Fibroblast of the conjunctiva (primary cell): ENCODE results near the gene ADAM10.
"Not testable (repeated sequence)": the region's sequence is repeated elsewhere in the genome, so short reads cannot be mapped to it uniquely, and the experiment has no call there.

Experiments
- DNase-seq: peaks from one replicate; pipeline ENCODE4 v3.0.0-alpha.2; 2010; ENCODE audit warnings: low read depth

ADAM10 gene

DNA sequence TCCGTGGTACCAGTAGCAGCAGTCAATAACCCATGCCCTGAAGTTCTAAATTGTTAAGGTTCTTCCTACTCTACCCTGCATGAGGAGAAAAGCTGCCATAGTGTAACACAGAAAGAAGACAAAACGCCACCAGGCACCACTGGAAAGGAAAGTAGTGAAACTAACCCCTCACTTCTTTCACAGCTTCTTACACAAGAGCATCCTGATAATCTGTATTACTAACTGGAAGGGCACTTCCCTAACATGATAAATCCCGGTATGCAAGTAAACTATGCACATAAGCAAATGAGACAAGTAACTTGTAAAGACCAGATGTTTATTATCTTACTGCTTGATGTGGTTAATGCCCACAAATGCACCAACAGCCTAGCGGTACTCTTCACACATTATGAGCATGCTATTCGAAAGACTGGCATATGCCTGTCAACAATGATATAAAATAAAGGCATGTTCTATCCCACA lies 141.3 kb downstream of the ADAM10 start:
- DNase-seq, result no peak

DNA sequence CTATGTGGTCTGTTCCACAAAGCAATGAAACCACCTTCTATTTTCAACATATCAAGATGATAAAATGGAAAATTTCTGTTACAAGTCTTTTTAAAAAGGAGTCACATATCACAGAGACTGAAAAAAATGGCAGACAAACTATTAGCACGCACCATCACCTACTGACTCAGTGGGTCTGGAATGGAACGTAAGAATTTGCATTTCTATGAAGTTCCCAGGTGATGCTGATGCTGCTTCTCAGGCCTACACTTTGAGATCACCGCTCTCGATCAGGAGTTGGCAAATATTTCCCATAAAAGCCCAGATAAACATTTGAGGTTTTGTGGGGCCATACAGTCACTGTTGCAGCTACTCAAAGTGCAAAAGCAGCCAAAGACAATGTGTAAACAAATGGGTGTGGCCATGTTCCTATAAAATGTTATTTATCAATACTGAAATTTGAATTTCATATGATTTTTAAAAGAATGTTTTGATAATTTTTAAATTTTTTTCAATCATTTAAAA lies 142.9 kb downstream of the ADAM10 start:
- no peak for DNase-seq

DNA sequence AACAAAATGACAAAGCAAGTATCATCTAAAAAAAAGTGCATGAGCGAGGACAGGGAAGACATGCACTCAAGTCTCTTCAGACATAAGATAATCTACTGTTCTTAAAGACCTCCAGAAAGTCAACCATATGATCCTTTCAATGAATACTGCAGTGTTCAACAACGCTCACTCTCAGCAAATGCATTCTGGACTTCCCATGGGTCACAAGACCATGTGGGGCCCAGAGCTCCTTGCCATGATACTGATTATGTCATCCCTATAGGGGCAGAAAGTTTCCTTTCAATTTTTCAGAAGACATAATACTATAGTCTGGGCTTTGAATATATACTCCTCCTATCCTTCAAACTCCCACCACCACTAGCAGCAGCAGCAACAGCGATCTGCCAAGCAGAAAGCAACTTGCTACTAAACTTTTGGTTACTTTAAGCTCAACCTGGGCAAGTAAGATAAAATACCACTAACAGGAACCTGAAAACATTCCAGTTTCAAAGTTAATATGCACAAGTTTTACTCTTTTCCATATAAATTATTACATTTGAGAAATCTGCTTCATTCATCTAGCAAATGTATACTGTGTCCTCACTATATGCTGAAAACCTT lies 143.5 kb downstream of the ADAM10 start:
- no peak for DNase-seq

DNA sequence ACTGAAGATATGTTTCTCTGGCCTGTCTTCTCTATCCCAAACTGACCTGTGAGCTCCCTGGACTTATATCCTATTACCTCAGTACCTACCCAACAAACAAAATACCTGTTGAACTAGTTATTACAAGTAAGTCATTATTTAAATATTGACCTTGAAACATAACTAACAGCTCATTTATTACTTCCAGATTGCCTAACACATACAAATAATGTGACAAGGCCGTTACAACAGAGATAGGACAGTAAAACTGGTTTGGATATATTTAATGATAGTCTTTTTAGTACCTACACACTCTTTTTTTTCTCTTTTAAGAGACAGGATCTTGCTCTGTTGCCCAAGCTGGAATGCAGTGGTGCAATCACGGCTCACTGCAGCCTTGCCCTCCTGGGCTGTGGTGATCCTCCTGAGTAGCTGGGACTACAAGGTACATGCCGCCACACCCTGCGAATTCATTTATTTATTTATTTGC lies 145.0 kb downstream of the ADAM10 start:
- DNase-seq, result no peak

DNA sequence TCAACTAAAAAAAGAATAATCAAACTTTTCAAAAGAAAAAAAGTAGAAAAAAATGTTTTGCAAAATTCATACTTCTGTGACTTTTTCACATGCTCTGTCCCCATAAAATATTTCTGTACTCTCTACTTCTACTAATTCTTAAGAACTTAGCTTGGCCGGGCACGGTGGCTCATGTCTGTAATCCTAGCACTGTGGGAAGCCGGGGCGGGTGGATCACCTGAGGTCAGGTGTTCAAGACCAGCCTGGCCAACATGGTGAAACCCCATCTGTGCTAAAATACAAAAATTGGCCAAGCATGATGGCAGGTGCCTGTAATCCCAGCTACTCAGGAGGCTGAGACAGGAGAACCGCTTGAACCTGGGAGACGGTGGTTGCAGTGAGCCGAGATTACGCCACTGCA lies 145.6 kb downstream of the ADAM10 start:
- not testable (repeated sequence) for DNase-seq

DNA sequence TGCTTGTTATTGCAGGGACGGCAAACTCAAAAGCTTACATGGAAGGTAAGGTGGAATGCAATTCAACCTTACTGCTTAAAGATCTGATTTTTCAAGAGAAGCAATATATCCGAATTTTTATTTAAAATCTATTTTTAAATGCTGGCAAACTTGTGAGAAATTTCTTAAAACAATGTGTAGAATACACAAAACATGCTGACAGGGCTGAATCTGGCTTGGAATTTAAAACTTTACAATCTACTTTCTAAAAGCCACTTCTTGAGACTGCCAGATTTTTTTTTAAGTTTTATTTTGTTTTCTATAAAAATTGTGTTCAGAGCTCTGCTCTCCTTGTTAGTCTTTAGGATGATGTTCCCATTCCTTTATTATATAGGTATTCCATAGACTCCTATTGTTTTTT lies 146.7 kb downstream of the ADAM10 start:
- DNase-seq, result no peak

DNA sequence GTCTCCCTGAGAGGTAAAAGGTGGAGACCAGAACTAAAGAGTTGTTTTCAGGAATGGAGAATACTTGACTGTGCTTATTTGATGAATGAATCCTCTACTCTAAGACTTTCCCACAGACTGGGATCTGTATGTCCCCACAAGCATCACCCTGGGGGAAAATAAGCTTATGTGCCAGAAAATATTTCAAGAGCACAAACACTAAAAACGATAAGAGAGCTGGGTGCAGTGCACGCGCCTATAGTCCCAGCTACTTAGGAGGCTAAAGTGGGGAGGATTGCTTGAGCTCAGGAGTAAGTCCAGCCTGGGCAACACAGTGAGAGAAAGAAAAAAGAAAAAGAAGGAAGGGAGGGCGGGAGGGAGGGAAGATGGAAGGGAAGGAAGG lies 150.7 kb downstream of the ADAM10 start:
- no peak for DNase-seq

DNA sequence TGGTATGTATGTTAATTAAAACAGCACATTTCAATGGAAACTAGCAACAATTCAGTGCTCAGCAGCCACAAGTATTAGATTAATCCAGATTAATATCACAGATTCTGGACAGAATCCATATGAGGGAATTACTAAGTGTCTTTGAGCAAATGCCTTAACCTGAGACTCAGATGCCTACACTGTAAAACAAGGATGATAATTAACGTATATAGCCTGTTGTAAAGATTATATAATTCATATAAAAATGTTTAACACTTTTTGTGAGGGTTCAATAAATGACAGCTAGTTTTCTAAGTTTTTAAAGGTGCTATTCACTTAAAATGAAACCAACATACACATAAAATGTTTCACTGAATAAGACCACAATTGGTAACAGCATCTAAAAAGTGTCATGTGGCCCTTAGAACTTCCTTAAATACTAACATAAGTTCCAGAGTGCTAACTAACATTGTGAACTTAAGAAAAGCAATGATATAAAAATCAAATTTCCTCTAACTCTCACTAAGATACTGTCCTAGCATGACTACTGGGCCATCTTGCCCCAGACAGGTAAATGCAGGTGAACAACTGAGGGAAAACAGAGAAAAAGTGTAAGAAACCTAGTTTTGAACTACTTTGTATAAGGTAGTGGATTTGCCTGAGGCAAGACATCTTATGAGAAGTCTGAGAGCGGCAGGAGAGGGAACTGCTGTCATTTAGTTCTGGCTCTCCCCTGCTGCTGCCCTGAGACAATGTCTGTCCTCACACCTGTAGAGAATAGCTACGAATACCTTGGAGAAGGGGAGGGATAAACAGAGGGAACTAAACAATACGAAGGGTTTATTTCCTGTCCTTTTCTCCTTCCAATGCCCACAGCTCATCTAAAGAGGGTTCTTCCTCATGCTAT lies 151.3 kb downstream of the ADAM10 start:
- DNase-seq, result no peak

DNA sequence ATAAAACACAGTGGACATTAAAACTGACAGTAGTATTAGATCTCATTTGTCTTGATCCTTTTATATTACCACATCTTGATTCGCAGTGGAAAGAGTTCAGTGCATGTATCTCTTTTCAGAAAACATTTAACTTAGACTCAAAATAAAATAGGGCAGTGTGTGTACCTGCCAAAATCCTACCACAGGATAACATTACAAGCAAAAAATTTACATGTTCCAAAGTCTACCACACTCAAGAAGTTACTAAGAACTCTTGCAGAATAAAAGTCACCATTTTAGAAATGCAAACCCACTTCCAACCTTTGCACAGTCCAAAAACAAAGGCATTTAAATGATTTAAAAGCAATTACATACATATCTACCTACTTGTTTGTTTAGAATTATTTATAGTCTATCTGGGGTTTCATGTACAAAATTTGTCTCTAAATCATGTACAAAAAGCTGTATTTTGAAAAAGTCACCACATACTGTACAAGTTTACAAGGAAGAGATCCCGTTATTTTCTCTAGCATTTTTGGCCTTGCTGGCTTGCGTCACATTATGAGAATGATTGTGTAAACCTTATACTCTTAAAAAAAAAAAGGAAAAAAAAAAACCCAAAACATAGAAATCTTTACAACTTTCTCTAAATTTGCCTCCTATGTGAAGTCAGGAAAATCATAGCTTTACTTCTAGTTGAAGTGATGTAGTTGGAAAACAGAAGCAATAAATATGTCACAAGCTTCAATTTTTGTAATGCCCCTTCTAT lies 153.8 kb downstream of the ADAM10 start:
- DNase-seq, result no peak

DNA sequence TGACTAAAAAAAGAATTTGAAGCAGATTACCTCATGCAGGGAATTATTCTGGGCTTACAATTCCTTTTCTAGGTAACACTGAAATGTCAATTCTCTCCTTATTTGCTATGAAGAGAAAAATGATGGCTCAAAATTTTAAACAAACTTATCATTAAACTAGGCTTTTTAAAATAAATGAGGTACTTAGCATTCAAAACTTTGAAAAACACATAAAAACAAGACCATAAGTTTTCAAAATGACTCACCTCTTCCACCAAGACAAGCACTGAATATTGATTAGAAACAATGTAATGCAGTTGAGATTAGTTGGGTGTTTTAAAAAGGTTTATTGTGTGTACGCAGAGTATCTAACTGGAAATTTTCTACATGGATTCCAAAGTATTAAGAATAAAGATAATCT lies 154.6 kb downstream of the ADAM10 start:
- no peak for DNase-seq

DNA sequence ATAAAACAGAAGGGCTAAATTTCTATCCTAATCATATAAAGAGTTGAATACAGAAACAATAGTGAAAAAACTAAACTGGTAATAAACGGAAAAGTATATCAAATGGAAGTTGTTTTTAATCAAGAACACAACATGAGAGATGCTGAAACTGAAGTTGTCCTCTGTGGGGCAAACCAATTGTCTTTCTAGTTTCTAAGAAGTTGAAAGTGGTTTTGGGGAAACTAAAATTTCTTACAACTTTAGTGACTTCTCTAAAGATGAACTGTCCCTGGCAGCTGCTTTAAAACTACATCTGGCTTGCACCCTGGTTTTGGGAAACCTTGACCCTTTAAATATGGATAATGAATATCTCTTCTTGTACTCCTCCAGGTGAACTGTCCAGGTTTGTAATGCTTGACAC lies 155.6 kb downstream of the ADAM10 start:
- no peak for DNase-seq

DNA sequence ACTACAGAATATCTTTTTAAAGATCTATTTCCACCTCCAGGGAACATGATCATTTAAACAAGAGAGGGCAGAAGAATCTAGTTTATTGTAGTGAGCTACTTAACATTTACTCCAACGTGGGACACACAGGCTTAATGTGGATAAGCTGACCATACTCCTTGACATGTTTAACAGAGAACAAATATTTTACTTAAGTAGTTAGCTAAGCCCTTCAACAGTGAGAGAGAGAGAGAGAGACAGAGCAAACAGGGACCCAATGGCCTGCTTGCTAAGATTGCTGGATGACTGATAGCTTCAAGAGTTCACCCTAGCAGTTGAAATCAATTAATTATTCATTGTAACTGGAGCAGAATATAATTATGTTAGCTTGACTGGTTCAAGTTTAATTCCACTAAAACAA lies 158.6 kb downstream of the ADAM10 start:
- DNase-seq, result no peak

DNA sequence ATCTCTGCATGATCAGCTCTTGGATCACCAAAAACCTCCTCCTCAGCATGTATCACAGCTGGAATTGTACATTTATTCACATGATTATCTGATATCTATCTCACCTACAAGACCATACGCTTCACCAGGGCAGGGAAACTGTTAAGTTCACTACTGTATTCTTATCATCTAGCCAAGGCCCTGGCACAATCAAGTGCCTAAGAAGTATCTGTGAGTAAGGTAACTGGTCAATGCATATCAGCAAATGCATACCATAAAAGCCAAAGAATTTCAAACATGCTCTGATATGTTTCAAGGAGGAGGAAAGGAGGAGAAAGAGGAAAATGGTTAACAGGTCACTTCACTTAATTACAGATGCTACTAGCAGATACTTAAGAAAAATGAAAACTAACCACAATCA lies 159.3 kb downstream of the ADAM10 start:
- DNase-seq, result no peak

DNA sequence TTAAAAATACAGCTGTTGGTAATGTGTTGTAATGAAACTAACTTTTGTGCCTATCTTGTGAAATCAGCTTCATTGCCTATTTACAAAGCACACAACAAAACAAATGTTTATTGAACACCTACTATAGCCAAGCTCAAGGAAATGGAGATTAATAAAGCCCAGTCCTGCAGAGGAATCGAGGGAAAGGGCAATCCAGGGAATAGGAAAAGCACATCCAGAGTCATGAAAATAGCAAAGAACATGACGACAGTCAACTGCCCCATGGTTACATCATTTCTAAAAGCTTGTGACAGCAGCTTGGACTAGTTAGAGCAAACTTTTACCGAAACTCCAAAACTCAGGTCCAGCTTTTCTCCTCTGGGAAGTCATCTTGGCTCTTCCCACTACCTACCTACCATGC lies 160.5 kb downstream of the ADAM10 start:
- no peak for DNase-seq

DNA sequence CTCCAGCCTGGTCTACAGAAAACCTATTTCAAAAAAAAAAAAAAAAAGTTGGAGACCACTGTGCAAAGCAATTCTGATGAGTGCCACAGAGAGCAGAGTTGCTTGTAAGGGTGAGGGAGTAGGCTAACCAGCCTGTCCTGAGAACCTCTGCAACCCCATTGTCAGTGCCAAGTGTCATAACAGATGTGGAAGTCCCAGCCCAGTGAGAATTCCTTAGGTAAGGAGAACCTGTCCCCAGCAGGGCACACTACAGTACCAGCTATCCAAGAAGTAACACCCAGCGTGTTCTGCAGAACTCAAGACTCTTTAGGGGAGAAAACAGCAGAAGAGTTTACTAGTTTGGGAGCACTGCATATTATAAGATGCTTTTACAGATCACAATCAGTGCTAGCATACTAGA lies 161.4 kb downstream of the ADAM10 start:
- DNase-seq, result no peak

DNA sequence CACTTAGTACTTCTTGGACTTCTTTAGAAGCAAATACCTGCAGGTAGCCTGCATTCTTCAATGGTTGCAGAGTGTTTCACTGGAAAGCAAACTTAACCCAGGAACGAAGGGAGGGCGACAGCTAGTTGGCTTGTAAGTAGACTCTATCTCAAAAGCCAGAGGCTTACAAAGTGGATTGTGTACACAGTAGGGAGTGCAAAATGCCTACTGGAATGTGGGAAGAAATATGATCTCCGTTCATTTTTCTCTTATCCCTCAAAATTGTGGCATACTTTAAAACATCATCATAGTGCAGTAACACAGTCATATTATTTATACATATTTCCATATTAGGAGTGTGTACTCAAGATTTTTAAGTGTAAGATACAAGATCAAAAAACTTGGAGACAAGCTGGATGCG lies 162.0 kb downstream of the ADAM10 start:
- no peak for DNase-seq

DNA sequence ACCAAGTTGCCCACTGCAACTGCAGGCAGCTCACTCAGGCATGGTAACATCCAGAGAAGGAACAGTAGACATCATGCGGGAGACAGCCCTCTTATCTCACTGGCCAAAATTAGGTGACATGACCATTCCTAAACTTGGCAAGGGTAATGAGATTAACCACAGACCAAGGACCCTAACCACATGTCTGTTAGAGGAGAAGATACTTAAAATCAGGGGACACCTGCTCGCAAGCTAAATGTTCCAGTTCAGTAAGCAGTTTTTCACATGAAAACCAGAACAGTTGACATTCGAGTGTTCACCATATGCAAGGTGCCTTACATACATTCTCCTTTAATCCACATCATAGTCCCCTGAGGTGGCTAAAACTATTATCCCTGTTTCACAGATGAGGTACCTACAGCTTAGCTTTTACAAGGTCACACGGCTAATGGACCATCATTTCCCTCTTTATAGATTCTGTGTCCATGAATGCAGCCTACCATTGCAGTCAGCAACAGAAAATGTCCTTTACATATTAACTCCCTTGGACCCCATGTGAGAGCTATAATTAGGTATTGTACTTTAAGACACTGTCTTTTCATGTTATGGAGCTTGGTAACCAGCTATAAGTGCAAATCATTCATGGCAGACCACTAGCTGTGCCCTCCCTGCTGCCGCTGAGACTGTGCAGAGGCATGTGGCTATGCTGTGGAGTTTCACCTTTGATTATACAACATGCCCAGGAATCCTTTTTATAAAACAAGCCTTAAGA lies 163.6 kb downstream of the ADAM10 start:
- no peak for DNase-seq

DNA sequence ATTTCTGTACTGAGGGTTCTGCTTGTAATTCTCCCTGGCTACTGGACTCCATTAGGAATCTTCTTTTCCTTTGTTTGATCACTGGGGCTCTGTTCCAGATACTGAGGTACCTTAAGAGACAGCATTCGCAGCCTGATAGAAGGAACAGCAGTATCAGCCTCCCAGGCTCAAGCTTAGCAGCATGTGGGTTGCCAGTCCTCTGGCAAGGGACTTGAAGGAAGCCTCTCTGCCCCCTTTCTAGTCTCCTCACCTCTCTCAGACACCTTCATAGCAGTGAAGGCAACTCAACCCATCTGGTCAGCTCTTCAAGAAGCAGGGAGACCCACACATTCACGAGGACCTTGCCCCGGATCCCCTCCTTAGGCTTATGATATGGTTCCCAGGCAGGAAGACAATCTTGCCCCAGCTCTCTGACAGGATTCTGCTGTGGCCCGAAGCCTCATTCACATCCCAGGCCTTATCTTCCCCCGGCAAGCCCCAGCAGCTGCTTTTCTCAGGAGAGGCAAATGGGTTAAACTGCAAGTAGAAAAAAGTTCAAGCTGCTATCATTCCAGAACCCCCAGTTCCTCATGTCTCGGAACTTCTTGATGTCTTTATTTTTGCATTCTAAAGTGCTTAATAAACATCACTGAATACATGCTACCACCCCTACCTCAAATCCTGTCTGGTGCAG lies 164.6 kb downstream of the ADAM10 start:
- no peak for DNase-seq

DNA sequence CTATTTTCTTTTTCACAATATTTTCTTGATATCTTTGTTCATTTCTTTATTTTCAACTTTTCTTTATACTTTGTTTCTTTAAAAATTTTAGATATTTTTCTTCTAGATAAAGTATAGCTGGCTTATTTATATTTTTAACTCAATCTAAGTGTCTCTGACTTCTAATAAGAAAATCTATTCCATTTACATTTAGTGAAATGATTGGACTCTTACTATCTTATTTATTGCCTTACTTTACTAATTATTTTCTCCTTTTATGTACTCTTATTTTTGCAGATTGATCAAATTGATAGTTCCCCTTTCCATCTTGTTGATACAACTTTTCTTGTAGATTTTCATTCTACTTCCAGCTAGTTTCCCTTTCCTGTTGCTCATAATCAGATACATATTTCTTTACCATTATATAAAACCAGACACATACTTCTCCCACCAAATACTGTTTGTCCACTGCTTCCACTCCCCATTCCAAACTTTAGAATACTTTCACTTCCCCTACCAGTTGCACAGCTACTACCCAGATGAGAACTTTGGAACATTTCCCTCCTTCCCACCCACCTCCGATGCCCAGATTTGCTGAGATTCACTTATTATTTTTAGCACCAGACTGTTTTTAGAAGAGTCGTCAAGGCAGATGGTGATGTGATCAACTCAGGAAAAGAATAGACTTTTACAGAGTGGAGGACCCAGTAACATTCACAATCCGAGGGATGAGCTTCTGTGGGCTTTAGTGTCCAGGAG lies 166.2 kb downstream of the ADAM10 start:
- no peak for DNase-seq

DNA sequence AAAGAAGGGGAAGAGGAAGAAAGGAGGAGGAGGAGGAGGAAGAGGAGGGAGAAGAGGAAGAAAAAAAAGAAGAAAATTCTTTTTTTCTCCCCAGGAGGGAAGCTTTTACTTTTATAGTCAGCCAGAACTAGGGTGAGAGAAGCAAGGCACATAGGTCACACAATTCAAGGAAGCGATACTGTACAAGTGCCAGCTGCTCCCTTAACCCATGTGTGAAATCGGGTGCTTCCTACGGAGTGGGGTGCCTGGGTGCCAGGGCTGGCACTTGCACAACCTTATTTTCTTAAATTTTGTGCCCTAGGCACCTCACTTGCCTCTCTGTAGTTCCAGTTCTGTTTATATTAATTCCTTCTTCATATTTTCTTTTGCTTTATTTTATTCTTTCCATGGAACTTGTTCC lies 167.3 kb downstream of the ADAM10 start:
- DNase-seq, result no peak

DNA sequence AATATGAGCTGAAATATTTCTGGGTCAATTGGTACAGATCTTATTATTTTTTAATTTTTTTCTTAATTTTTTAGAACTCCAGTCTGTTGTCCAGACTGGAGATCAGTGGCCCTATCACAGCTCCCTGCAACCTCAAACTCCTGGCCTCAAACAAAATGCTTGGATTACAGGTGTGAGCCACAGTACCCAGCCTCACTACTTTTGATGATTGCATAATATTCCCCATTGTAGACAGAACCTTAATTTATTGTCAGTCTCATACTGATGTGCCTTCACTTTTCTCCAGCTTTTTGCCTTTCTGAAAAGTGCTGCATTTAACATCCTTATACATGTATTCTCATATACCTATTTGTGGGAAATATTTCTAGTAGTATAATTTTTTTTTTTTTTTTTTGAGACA lies 172.8 kb downstream of the ADAM10 start:
- no peak for DNase-seq
